Mononuclear cell (primary cell): Measurements from ENCODE around the gene RGS17. TPM values are rescaled to one million over a fixed set of nuclear protein-coding genes. Genes with fewer than 3 reads are reported as not detected.

Experiments used
- H3K27me3 ChIP-seq: 2 replicates; pipeline ENCODE4 v1.6.0; 2011; ENCODE audit warnings: low read length, control low read depth; ENCODE audit not compliant: insufficient read depth
- H3K4me1 ChIP-seq: 2 replicates; pipeline ENCODE4 v1.5.1; 2011; ENCODE audit warnings: mild to moderate bottlenecking, low read length, control low read depth; ENCODE audit not compliant: insufficient read depth
- H3K4me3 ChIP-seq: 2 replicates; pipeline ENCODE4 v1.5.1; 2011; ENCODE audit warnings: mild to moderate bottlenecking, low read length, moderate library complexity
- H3K9me3 ChIP-seq: 2 replicates; pipeline ENCODE4 v1.5.1; 2011; ENCODE audit warnings: low read depth, mild to moderate bottlenecking, control low read depth, low read length
- total RNA-seq: library from RNA; depleted of rRNA; stranded (reverse); fragments of >200 nt; gene quantifications from one replicate; pipeline ENCODE4 v1.2.3, GENCODE V29; 2012

Gene RGS17
- total RNA-seq, 1 donor = not detected

DNA sequence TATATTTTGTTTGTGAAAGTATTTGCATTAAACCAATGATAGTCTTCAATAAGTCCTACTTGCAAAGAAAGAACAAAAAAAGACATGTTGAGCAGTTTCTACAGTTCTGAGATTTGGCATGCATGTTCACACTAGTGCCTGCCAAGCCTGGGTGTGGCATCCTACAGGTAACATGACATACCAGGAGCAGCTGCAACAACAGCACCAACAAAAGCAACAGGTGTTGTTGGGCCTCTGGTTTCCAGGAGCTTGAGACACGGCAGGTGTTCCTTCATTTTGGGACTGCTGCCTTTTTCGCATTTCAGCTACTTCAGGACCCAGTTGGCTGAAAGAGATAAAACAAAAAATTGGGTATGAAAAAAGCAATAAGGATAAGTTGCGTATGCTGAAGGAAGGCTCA lies 87.4 kb downstream of the RGS17 start:
- H3K4me3 ChIP-seq = no peak overlapping the region
- H3K4me1 ChIP-seq = no peaks in the 10 kb centered on the region
- no peaks in the 10 kb centered on the region for H3K9me3 ChIP-seq
- no peaks in the 10 kb centered on the region for H3K27me3 ChIP-seq

DNA sequence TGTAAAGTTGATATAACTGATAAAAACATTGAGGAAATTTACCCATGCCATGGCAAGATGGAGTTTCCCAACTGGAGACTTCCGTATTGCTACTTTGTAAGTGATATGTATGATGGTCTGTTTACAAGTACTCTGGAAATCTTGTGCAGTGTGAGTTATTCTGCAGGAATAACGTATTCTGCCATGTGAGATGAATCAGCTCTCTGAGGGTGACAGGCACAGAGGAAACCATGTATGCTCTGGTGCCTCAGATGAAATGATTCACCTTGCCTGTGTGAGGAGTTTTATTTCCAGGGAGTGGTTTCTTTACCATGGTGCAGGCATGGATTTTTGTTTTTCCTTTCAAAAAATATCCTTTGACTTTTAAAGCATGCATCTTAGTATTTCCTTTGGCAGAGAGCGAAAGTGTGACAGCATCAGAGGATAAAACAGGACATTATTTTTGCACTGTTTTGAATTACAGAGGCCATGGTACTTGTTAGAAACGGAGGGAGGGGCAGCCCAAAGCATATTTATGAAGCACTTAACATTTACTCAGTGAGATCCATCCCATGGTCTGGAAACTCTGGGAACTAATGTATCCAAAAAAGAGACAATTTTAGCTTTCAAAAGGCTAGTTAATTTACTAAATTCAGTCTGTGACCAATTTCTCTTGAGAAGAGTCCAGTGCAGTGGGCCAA lies 92.6 kb downstream of the RGS17 start:
- Histone ChIP-seq H3K9me3 (no peaks in the 10 kb centered on the region), H3K4me1 (no peaks in the 10 kb centered on the region)

DNA sequence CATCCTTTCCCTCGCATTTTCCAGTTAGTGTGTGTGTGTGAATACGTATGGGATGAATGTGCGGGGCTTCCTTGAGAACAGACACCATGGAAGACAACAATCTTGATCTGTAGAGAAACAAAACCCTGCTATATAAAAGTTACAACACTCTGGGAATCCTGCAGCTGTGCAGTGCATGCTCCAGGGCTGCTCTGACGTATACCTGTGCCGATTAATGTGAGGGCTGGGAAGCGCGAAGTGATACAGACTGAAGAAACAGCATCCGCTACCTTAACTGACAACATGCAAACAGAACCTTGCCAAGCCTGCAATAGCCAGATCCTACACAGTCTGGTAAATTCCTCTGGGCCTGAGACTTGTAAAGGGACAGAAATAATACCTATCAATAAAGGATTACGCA lies 96.9 kb downstream of the RGS17 start:
- Histone ChIP-seq H3K27me3 (no peaks in the 10 kb centered on the region), H3K9me3 (no peaks in the 10 kb centered on the region), H3K4me1 (no peaks in the 10 kb centered on the region), H3K4me3 (no peak overlapping the region)

More for the DNA sequence above, 92.6 kb downstream of the RGS17 start:
- no peak overlapping the region for H3K4me3 ChIP-seq
- H3K27me3 ChIP-seq = no peaks in the 10 kb centered on the region

DNA sequence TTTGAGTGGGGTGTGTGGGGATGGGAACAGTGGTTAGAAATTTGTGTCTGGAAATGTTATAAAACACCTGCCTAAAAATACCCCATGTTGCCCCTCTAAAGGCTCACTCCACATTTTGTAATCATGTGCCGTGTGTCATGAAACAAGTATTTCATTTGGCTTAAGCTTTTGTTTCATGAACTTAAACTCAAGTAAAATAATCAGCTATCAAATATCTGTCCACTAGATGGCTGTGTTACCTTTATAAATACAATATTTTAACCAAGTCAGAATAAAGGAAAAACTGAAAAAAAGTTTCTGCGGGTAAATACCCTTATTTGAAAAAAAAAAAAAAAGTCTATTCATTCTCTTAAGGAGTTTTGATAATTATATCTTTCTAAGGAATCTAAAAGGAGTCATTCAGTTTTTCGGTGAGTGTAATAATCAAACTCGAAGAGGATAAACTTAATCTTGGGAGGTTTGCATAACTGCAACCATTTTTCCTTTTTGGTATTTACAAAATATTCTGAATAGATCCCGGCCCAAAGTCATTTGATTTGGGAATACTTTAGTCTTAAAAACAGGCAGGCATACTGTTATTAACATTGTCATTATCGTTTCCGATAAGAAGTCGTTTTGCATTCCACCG lies 98.7 kb downstream of the RGS17 start:
- no peaks in the 10 kb centered on the region for H3K9me3 ChIP-seq
- no peak overlapping the region for H3K4me3 ChIP-seq
- no peaks in the 10 kb centered on the region for H3K4me1 ChIP-seq
- no peaks in the 10 kb centered on the region for H3K27me3 ChIP-seq

DNA sequence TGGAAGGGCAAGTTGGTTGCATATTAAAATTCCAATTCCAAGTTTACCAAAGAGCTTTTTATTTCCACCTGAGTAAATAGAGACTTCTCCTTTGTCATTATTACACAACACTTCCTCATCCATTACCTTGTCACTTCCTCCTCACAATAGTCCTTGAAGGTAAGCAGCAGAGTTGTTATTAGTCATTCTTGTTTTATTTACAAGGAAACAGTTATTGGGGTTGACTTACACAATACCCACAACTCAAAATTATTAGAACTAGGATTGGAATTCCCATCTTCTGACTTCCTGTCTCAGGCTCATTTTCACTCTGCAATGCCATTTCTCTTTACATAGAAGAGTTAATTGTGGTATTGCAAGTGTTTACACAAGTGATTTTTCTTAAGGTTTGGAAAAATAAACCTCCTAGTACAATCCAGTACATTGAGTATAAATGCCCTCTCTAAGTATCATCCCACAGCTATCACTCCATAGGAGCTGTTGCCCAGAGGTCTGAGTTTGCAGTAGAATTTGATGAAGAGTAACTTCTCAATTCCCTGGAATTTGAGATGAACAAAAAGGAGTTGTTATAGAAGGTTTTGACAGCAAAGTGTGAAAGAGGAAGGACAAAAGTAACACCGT lies 99.6 kb downstream of the RGS17 start:
- Histone ChIP-seq H3K27me3 (peaks cover 3% of the 10 kb centered on the region), H3K9me3 (no peaks in the 10 kb centered on the region), H3K4me3 (no peak overlapping the region), H3K4me1 (no peaks in the 10 kb centered on the region)

DNA sequence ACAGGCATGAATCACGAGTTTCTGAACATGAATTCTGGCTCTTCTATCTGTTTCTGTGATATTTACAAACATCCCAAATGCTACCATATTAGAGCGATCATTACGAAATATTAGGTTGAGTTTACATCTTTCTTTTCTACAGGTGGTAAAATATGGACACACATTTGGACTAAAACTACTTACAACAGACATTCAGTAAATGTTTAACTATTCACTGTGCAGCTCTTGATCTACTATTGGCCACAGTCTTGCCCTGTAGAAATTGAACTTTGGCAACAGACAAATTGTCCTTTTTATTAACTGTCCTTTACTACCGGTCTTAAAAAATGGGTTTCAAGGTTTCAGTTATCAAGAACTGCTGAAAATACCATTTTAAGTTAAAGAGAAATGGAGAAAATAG lies 102.1 kb downstream of the RGS17 start:
- H3K9me3 ChIP-seq = no peaks in the 10 kb centered on the region
- H3K4me3 ChIP-seq = no peak overlapping the region
- no peaks in the 10 kb centered on the region for H3K4me1 ChIP-seq
- H3K27me3 ChIP-seq = peaks cover 6% of the 10 kb centered on the region

DNA sequence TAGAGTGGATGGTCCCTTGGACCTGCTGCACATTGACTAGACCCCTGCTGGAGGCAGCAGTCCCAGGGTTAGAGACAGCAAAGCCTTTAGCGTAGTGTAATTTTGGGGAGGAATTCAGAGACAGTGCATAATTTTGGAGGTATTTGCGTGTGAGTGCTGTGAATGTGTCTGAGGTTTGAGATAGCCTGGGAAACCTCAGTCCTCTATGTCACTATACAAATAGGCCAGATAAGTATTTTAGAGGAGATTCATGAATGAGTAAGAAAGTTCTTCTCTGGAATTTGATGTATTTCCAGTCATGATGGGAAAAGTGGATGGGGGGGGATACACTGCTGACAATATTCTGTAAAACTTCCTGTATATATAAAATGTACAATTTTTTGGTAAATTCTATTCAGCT lies 102.8 kb downstream of the RGS17 start:
- Histone ChIP-seq H3K27me3 (peaks cover 6% of the 10 kb centered on the region), H3K9me3 (no peaks in the 10 kb centered on the region), H3K4me3 (no peak overlapping the region), H3K4me1 (no peaks in the 10 kb centered on the region)

DNA sequence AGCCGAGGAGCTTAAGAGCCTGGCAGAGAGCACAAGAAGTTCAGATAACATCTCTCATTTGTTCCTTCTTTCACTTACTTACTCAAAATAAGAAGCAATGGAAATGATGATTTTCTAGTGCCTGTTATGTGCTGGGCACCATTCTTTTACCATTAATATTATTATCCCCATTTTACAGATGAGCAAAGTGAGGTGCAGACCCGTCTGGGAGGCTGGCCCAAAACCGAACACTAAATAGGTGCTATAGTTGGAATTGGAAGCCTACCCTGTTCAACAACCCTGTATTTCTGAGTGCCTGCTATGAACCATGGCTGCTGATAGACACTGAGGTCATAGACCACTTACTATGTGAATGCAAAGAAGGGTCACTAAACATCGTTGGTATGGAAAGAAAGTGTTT lies 103.6 kb downstream of the RGS17 start:
- no peaks in the 10 kb centered on the region for H3K4me1 ChIP-seq
- H3K27me3 ChIP-seq = peaks cover 6% of the 10 kb centered on the region
- no peaks in the 10 kb centered on the region for H3K9me3 ChIP-seq
- H3K4me3 ChIP-seq = no peak overlapping the region

DNA sequence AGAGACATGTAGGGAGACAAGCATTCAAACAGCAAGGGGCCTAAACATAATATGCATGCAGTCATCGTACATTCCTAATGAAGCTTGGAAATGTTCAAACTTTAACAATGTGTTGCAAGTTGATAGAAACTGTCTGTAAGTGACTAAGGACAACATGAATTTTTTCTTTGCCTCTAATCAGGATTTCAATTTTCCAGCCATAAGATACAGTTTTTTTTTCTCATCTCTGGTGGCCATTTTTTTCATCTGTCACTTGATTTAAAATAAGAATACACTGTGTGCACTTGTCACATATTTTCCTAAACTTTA lies 106.4 kb downstream of the RGS17 start:
- H3K9me3 ChIP-seq = no peaks in the 10 kb centered on the region
- H3K4me3 ChIP-seq = no peak overlapping the region
- H3K27me3 ChIP-seq = peaks cover 6% of the 10 kb centered on the region
- H3K4me1 ChIP-seq = no peaks in the 10 kb centered on the region

DNA sequence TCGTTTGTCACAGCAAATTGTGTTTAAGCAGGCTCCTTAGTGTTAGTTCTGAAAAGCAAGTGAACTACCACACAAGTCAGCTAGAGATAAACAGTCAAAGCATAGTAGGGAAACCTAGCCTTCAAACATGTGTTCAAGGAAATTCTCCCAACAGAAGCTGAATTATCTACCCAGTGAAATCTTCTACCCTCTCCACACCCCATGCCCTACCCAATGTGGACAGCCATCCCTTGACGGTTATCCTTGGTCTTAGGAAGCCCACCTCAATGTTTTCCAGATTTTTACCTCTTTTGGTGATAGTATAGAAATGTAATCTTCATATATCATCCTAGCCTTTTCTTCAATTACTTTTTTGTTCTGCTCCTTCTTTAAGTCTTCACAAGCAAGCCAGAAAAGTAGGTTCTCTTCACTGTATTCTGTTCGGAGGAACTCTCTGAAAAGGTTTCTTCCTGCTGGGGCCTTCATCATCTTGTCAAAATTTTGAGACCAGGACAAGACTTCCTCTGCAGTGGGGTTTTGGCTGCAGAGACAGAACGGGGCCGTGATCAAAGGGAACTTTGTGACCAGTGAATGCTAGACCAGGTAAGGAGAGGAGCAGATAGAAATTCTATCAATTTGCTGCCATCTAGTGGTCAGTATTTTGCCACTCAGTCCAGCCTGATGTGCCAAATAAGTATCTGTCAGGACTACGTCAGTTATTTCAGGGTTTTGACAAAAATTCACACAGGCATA lies 106.9 kb downstream of the RGS17 start:
- Histone ChIP-seq H3K9me3 (no peaks in the 10 kb centered on the region), H3K4me1 (no peaks in the 10 kb centered on the region), H3K27me3 (peaks cover 6% of the 10 kb centered on the region), H3K4me3 (no peak overlapping the region)

DNA sequence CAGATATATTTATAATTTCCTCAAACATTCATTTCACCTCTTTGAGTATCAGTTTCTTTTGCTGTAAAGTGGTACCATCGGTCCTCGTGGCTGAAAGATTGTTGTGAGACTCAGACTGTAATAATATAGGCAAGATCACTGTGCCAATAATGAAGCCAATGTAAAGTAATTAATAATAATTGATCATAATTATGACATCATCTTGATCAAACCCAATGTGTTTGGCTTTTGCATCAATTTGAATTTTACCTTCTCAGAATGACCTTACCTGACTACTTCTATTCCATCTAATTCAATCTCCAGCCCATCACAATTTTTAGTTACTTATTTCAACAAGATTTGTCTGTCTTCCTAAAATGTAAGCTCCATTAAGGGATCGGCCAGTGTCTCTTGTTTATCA lies 112.7 kb downstream of the RGS17 start:
- Histone ChIP-seq H3K9me3 (no peaks in the 10 kb centered on the region), H3K4me1 (no peaks in the 10 kb centered on the region), H3K4me3 (no peak overlapping the region), H3K27me3 (no peaks in the 10 kb centered on the region)

DNA sequence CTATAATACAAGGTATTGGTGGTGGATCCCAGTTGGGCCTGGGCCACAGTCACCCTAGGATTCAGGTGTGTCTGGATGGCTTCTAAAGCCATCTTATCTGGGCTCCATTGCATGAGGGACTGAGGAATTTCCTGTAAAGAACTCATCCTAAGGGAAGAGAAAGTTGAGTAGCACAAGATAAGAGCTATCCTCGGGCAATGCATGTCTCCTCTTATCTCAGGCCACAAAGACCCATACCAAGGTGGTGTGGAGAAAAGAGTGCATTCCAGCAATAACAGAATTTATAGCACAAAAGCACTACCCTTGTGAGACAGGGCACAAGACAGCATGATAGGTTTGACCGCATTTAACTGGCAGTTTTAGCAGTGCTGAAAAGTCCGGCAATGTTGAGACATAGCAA lies 114.2 kb downstream of the RGS17 start:
- Histone ChIP-seq H3K9me3 (no peaks in the 10 kb centered on the region), H3K27me3 (no peaks in the 10 kb centered on the region), H3K4me1 (no peaks in the 10 kb centered on the region), H3K4me3 (no peak overlapping the region)

DNA sequence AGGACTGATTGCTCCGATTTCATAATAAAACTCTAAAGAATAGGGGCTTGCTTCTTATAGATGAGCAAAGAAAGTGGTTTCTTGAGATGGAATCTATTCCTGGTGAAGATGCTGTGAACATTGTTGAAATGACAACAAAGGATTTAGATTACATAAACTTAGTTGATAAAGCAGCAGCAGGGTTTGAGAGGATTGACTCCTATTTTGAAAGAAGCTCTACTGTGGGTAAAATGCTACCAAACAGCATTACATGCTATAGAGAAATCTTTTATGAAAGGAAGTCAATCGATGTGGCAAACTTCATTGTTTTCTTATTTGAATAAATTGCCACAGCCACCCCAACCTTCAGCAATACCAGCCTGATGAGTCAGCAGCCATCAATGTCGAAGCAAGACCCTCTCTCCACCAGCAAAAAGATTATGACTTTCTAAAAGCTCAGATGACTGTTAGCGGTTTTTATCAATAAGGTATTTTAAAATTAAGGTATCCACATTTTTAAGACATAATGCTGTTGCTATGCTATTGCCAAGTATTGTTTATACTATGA lies 115.9 kb downstream of the RGS17 start:
- Histone ChIP-seq H3K4me3 (no peak overlapping the region), H3K27me3 (no peaks in the 10 kb centered on the region), H3K9me3 (no peaks in the 10 kb centered on the region), H3K4me1 (no peaks in the 10 kb centered on the region)

DNA sequence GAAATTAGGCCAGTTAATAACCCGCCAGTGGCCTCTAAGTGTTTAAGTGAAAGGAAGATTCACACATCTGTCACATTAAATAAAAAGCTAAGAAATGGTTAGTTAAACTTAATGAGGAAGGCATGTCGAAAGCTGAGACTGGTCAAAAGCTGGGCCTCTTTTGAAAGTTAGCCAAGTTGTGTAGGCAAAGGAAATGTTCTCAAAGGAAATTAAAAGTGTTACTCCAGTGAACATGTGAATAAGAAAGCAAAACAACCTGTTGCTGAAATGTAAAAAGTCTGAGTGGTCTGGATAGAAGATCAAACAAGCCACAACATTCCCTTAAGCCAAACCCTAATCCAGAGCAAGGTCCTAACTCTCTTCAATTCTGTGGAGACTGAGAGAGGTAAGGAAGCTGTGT lies 117.6 kb downstream of the RGS17 start:
- no peaks in the 10 kb centered on the region for H3K27me3 ChIP-seq
- no peaks in the 10 kb centered on the region for H3K4me1 ChIP-seq
- H3K4me3 ChIP-seq = no peak overlapping the region
- H3K9me3 ChIP-seq = no peaks in the 10 kb centered on the region

DNA sequence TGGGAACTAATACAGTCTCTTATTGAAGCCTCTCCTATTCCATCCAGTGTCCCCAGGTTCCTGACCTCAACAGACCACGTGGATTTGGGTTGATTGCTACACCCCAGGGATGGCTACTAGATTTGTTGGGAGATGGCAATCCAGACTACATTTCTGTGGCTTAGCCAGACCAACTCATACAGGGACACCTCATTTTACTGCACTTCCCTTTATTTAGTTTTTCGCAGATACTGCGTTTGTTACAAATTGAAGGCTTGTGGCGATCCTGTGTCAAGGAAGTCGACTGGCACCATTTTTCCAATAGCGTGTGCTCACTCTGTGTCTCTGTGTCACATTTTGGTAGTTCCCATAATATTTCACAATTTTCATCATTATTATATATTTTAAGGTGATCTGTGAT lies 118.2 kb downstream of the RGS17 start:
- H3K4me3 ChIP-seq = no peak overlapping the region
- no peaks in the 10 kb centered on the region for H3K4me1 ChIP-seq
- H3K27me3 ChIP-seq = no peaks in the 10 kb centered on the region
- no peaks in the 10 kb centered on the region for H3K9me3 ChIP-seq
